Stimulated activated naive B cell treated with anti-CD40 and anti-IgM and Interleukin-4, amounts not matched to agents 10 μg/mL and 1 μg/mL and 100 μg/mL, for 72 hours (primary cell): ENCODE data around the gene ANKRD12.
"Not testable (repeated sequence)": the region's sequence is repeated elsewhere in the genome, so short reads cannot be mapped to it uniquely, and the experiment has no call there.

ENCODE experiments used
- ATAC-seq, 2 donors: fragments of 150-1000 bp; cut with Tn5 transposase; replicated peaks; 2 replicates each; pipeline ENCODE4 v1.10.0; 2021; ENCODE audit warnings: moderate library complexity in 1 of 2
- DNase-seq: peaks from one replicate; pipeline ENCODE4 v3.0.0; 2021
- H3K27ac Mint-ChIP-seq: one replicate; pipeline ENCODE4 v1.8.0; 2022; ENCODE audit warnings: mild to moderate bottlenecking, mixed read lengths
- H3K27me3 Mint-ChIP-seq, 2 donors: one replicate each; pipeline ENCODE4 v1.8.0; 2022; ENCODE audit warnings: mixed read lengths in 2 of 2
- H3K36me3 Mint-ChIP-seq, 2 donors: one replicate each; pipeline ENCODE4 v1.8.0; 2022; ENCODE audit warnings: mixed read lengths in 2 of 2, mild to moderate bottlenecking in 1 of 2
- H3K4me1 Mint-ChIP-seq, 2 donors: one replicate each; pipeline ENCODE4 v1.8.0; 2022; ENCODE audit warnings: mixed read lengths in 2 of 2, mild to moderate bottlenecking in 1 of 2
- H3K4me3 Mint-ChIP-seq, 2 donors: one replicate each; pipeline ENCODE4 v1.8.0; 2022; ENCODE audit warnings: mild to moderate bottlenecking in 2 of 2, mixed read lengths in 2 of 2, moderate library complexity in 1 of 2
- H3K9me3 Mint-ChIP-seq, 2 donors: one replicate each; pipeline ENCODE4 v1.8.0; 2022; ENCODE audit warnings: mixed read lengths in 2 of 2, mild to moderate bottlenecking in 1 of 2

Gene ANKRD12

GRCh38 chr18:9136315-9137155, at the start of gene ANKRD12:
ANKRD12 (plus strand) TSS chr18:9136781; CDS start chr18:9182433, 45,652 bp downstream.
- ATAC-seq (peak; percentile 79), DNase-seq (peak; percentile 99)
- H3K27ac Mint-ChIP-seq = peak within 1 kb of the TSS; percentile 100
- H3K36me3 Mint-ChIP-seq = peaks cover 20 to 27% of the 10 kb centered on the region in 2 donors
- H3K4me3 Mint-ChIP-seq = peak within 1 kb of the TSS; percentile 92 to 95
- H3K27me3 Mint-ChIP-seq = no peaks in the 10 kb centered on the region
- H3K9me3 Mint-ChIP-seq = no peaks in the 10 kb centered on the region
- peaks cover 23 to 59% of the 10 kb centered on the region in 2 donors for H3K4me1 Mint-ChIP-seq

- H3K27ac Mint-ChIP-seq = no peak overlapping the region
- no peaks in the 10 kb centered on the region for H3K27me3 Mint-ChIP-seq
- H3K4me1 Mint-ChIP-seq = peaks cover 11 to 24% of the 10 kb centered on the region in 2 donors
- no peak overlapping the region for H3K4me3 Mint-ChIP-seq
- ATAC-seq (no peak), DNase-seq (no peak)
- H3K9me3 Mint-ChIP-seq = no peaks in the 10 kb centered on the region
- H3K36me3 Mint-ChIP-seq = no peaks in the 10 kb centered on the region
Measured at GRCh38 chr18:9087144-9087543, 49.4 kb upstream of the ANKRD12 start.

- Mint-ChIP-seq H3K4me3 (no peak overlapping the region), H3K27me3 (no peaks in the 10 kb centered on the region), H3K9me3 (no peaks in the 10 kb centered on the region), H3K36me3 (no peaks in the 10 kb centered on the region), H3K4me1 (peaks cover 2 to 12% of the 10 kb centered on the region in 2 donors), H3K27ac (no peak overlapping the region)
- ATAC-seq (no peak), DNase-seq (no peak)
Measured at GRCh38 chr18:9088252-9088651, 48.3 kb upstream of the ANKRD12 start.

GRCh38 chr18:9088727-9089126, 47.9 kb upstream of the ANKRD12 start:
- not testable (repeated sequence) for H3K27me3 Mint-ChIP-seq, H3K4me3 Mint-ChIP-seq, H3K36me3 Mint-ChIP-seq, H3K27ac Mint-ChIP-seq, DNase-seq, ATAC-seq, H3K9me3 Mint-ChIP-seq
- H3K4me1 Mint-ChIP-seq = peaks cover 1 to 11% of the 10 kb centered on the region in 2 donors

GRCh38 chr18:9090578-9090977, 46.0 kb upstream of the ANKRD12 start:
- Mint-ChIP-seq H3K4me3 (no peak overlapping the region), H3K27ac (no peak overlapping the region), H3K36me3 (no peaks in the 10 kb centered on the region), H3K9me3 (no peaks in the 10 kb centered on the region), H3K4me1 (peaks cover 10 to 27% of the 10 kb centered on the region in 2 donors), H3K27me3 (no peaks in the 10 kb centered on the region)
- no peak for DNase-seq
- no peak for ATAC-seq

- Mint-ChIP-seq H3K9me3 (no peaks in the 10 kb centered on the region), H3K27ac (no peak overlapping the region), H3K27me3 (no peaks in the 10 kb centered on the region), H3K4me1 (peaks cover 14 to 32% of the 10 kb centered on the region in 2 donors), H3K4me3 (no peak overlapping the region), H3K36me3 (no peaks in the 10 kb centered on the region)
- ATAC-seq (peak in 1 of 2 donors; percentile 8), DNase-seq (no peak)
Measured at GRCh38 chr18:9091066-9091476, 45.5 kb upstream of the ANKRD12 start.

GRCh38 chr18:9092665-9093064, 43.9 kb upstream of the ANKRD12 start:
- no peak overlapping the region for H3K4me3 Mint-ChIP-seq
- no peak overlapping the region for H3K27ac Mint-ChIP-seq
- no peak for ATAC-seq
- no peaks in the 10 kb centered on the region for H3K27me3 Mint-ChIP-seq
- no peak for DNase-seq
- no peaks in the 10 kb centered on the region for H3K36me3 Mint-ChIP-seq
- H3K9me3 Mint-ChIP-seq = no peaks in the 10 kb centered on the region
- H3K4me1 Mint-ChIP-seq = peaks cover 14 to 32% of the 10 kb centered on the region in 2 donors

- DNase-seq, H3K27me3 Mint-ChIP-seq, ATAC-seq, H3K9me3 Mint-ChIP-seq, H3K4me3 Mint-ChIP-seq, H3K27ac Mint-ChIP-seq, H3K36me3 Mint-ChIP-seq: not testable (repeated sequence)
- H3K4me1 Mint-ChIP-seq = peaks cover 14 to 32% of the 10 kb centered on the region in 2 donors
Measured at GRCh38 chr18:9093109-9093508, 43.5 kb upstream of the ANKRD12 start.

GRCh38 chr18:9094307-9095226, 42.0 kb upstream of the ANKRD12 start:
- Mint-ChIP-seq H3K4me3 (peak overlapping the region; percentile 55 to 64), H3K4me1 (peaks cover 14 to 32% of the 10 kb centered on the region in 2 donors), H3K9me3 (no peaks in the 10 kb centered on the region), H3K36me3 (no peaks in the 10 kb centered on the region), H3K27ac (peak overlapping the region; percentile 92), H3K27me3 (no peaks in the 10 kb centered on the region)
- ATAC-seq = peak; percentile 71 to 72
- no peak for DNase-seq

- Mint-ChIP-seq H3K36me3 (no peaks in the 10 kb centered on the region), H3K4me1 (peaks cover 13 to 27% of the 10 kb centered on the region in 2 donors), H3K4me3 (peak overlapping the region; percentile 55 to 64), H3K27me3 (no peaks in the 10 kb centered on the region), H3K27ac (peak overlapping the region; percentile 92), H3K9me3 (no peaks in the 10 kb centered on the region)
- DNase-seq (peak; percentile 71), ATAC-seq (peak; percentile 94 to 95)
Measured at GRCh38 chr18:9095297-9096006, 41.1 kb upstream of the ANKRD12 start.

GRCh38 chr18:9096007-9096371, 40.6 kb upstream of the ANKRD12 start:
- no peaks in the 10 kb centered on the region for H3K36me3 Mint-ChIP-seq
- no peaks in the 10 kb centered on the region for H3K9me3 Mint-ChIP-seq
- DNase-seq (no peak), ATAC-seq (no peak)
- peak overlapping the region; percentile 92 for H3K27ac Mint-ChIP-seq
- peaks cover 16 to 31% of the 10 kb centered on the region in 2 donors for H3K4me1 Mint-ChIP-seq
- H3K4me3 Mint-ChIP-seq = peak overlapping the region; percentile 55 to 64
- H3K27me3 Mint-ChIP-seq = no peaks in the 10 kb centered on the region

GRCh38 chr18:9096685-9097084, 39.9 kb upstream of the ANKRD12 start:
- Mint-ChIP-seq H3K4me3 (no peak overlapping the region), H3K36me3 (no peaks in the 10 kb centered on the region), H3K27ac (no peak overlapping the region), H3K9me3 (no peaks in the 10 kb centered on the region), H3K27me3 (no peaks in the 10 kb centered on the region), H3K4me1 (peaks cover 17 to 31% of the 10 kb centered on the region in 2 donors)
- no peak for DNase-seq
- no peak for ATAC-seq

GRCh38 chr18:9097349-9097748, 39.2 kb upstream of the ANKRD12 start:
- no peak overlapping the region for H3K4me3 Mint-ChIP-seq
- ATAC-seq = no peak
- no peak overlapping the region for H3K27ac Mint-ChIP-seq
- H3K4me1 Mint-ChIP-seq = peaks cover 18 to 31% of the 10 kb centered on the region in 2 donors
- no peaks in the 10 kb centered on the region for H3K9me3 Mint-ChIP-seq
- no peaks in the 10 kb centered on the region for H3K36me3 Mint-ChIP-seq
- H3K27me3 Mint-ChIP-seq = no peaks in the 10 kb centered on the region
- DNase-seq = no peak

- H3K36me3 Mint-ChIP-seq = peaks cover 20 to 22% of the 10 kb centered on the region in 2 donors
- H3K9me3 Mint-ChIP-seq = no peaks in the 10 kb centered on the region
- peaks cover 21 to 30% of the 10 kb centered on the region in 2 donors for H3K4me1 Mint-ChIP-seq
- H3K27me3 Mint-ChIP-seq = no peaks in the 10 kb centered on the region
- DNase-seq = no peak
- no peak overlapping the region for H3K4me3 Mint-ChIP-seq
- no peak overlapping the region for H3K27ac Mint-ChIP-seq
- no peak for ATAC-seq
Measured at GRCh38 chr18:9100796-9101195, 35.8 kb upstream of the ANKRD12 start.
